ENCODE data around the gene TMPRSS3.

The TMPRSS3 gene

DNA sequence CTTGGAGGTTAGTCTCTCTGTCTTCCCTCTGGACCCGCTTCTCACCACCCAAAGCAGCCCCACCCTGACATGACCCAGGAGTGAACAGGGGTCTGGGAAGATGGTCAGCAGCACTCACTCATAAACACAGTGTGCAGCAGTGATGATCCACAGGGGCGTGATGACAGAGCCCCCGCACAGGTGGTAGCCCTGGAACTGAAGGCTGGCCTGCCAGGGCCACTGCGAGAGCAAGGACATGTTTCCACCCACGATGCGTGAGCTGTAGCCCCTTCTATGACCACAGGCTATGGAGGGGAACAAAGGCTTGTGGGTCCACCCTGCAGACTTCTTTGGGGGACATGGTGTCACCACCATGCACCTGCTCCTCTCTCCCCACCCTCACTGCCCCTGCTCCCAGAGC lies 12.9 kb downstream of the TMPRSS3 start:
- H3K27ac ChIP-seq: no peak overlapping the region
- no peak for TF ChIP-seq ZFX (IDR thresholded peaks at IDR 0.05; ENCODE audit: borderline replicate concordance)
- TF ChIP-seq, protein P1, sequence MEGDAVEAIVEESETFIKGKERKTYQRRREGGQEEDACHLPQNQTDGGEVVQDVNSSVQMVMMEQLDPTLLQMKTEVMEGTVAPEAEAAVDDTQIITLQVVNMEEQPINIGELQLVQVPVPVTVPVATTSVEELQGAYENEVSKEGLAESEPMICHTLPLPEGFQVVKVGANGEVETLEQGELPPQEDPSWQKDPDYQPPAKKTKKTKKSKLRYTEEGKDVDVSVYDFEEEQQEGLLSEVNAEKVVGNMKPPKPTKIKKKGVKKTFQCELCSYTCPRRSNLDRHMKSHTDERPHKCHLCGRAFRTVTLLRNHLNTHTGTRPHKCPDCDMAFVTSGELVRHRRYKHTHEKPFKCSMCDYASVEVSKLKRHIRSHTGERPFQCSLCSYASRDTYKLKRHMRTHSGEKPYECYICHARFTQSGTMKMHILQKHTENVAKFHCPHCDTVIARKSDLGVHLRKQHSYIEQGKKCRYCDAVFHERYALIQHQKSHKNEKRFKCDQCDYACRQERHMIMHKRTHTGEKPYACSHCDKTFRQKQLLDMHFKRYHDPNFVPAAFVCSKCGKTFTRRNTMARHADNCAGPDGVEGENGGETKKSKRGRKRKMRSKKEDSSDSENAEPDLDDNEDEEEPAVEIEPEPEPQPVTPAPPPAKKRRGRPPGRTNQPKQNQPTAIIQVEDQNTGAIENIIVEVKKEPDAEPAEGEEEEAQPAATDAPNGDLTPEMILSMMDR (IDR thresholded peaks at IDR 0.05): no peak

DNA sequence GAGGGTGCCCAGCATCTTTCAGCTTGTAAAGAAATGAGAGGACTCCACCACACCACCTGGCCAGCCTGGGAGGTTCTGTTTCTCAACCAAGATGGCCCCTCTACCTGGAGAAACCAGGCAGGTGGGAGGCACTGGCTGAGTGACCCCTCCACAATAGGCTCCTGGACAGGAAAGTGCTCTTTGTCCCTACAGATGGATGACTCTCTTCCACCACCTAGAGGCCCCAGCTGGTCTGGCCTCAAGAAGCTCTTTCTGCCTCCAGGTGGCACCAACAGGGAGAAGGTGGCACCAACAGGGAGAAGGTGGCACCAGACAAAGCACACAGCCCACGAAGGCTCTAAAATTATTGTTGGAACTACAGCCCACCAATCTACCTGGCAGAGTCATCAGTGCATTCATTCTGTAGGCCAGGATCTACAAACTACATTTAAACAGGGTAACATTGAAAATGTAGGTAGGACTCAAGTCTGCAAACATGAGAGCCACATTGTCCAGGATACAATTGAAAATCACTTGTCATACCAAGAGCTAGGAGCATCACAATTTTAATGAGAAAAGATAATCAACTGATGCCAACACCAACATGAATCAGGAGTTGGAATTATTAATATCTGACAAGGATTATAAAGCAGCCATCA lies 14.4 kb downstream of the TMPRSS3 start:
- TF ChIP-seq, protein P1 (IDR thresholded peaks at IDR 0.05): peak; percentile 71
- TF ChIP-seq ZFX (IDR thresholded peaks at IDR 0.05; ENCODE audit: borderline replicate concordance): no peak
- no peak overlapping the region for H3K27ac ChIP-seq

DNA sequence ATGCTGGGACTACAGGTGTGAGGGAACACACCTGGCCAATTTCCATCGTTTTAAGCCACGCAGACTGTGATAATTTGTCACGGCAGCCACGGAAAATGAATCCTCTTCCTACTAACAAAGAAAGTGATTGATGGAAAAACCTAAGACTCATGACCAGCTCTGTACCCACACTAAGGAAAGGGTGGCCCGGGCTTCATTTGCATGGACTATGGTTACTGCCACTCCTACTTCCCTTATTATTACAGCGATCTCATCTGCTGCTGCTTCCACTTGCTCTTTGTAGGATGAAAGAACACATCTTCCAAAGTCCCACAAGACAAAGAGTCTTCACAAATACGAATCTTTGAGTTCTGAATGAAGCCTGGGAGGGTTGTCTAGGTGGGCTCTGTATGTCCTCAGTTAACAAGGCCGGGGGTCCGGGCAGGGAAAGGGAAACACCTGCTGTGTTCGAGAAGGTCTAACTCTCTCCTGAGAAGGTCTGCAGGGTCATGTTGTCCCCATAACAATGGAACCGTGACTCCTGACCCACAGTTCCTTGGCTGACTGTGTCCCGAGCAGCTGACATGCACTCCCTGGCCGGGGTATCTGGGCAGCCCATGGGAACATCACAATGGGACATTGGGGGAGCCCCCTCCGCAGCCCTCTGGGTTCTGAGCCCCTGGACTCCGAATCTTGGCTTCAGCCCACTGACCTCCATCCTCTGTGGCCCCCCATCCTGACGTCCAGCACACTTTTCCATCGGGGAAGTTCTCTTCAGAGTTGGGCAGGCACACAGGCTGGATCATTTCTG lies 16.2 kb downstream of the TMPRSS3 start:
- no peak overlapping the region for H3K27ac ChIP-seq
- no peak for TF ChIP-seq ZFX (IDR thresholded peaks at IDR 0.05; ENCODE audit: borderline replicate concordance)
- TF ChIP-seq, protein P1 (IDR thresholded peaks at IDR 0.05): no peak

DNA sequence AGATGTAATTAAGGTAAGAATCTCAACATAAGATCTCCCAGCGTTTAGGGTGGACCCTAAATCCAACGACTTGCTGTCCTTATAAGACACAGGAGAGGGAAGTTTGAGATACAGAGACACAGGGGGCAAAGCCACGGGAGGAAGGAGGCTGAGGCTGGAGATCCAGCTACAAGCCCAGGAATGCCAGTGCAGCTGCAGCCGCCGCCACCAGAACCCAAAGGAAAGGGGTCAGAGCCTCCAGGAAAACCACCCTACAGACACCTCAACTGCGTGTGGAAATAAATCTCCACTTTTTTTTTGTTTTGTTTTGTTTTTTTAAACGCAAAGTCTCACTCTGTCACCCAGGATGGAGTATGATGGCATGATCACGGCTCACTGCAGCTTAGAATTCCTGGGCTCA lies 17.4 kb downstream of the TMPRSS3 start:
- no peak overlapping the region for H3K27ac ChIP-seq
- TF ChIP-seq ZFX (IDR thresholded peaks at IDR 0.05; ENCODE audit: borderline replicate concordance): no peak
- TF ChIP-seq, protein P1 (IDR thresholded peaks at IDR 0.05): no peak

DNA sequence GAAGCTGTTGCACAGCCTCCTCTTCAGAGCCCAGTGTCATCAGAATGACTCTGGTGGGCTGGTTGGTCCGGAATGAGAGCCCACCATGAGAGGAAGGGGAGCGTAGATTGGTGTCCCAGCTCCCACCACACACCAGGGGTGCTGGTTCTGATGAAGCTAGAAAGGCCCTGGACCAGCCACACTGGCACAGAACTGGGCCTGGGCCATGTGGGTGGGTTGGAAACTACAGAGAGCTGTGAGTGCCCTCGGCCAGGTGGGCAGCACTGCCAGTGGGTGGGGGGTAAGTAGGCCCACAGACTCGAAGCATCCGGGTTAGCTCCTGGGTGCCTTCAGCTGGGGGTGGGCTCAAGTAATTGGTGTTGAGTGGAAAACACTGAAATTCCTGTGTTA lies 17.9 kb downstream of the TMPRSS3 start:
- H3K27ac ChIP-seq: no peak overlapping the region
- no peak for TF ChIP-seq ZFX (IDR thresholded peaks at IDR 0.05; ENCODE audit: borderline replicate concordance)
- TF ChIP-seq, protein P1 (IDR thresholded peaks at IDR 0.05): no peak

DNA sequence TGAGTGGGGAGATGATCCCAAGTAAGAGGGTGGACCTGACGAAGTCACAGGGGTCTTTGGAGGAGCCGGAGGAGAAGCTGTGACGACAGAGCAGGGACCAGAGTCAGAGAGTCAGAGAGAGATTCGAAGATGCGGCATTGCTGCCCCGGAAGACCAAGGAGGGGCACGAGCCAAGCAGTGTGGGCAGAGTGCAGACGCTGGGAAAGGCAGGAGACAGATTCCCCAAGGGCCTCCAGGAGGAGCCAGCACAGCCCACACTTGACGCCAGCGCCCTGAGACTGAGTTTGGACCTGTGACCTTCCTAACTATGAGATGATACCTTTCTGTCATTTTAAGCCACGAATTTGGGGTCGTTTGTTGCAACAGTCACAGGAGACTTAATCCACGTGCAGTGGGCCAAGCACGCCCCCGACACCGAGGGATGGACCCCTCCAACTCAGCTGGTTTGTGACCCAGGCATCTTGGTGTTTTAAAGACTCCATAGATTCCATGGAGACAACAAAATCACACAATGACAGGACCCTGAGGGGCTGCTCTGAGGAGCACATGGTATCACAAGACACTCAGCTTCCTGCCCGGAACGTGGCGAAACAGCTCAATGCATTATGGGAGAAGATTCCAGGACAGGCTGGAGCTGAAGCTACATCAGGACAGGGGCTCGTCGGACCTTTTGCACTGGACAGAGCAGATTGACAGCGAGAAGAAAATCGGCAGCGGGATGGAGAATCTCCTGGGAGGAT lies 18.5 kb downstream of the TMPRSS3 start:
- TF ChIP-seq, protein P1 (IDR thresholded peaks at IDR 0.05): no peak
- TF ChIP-seq ZFX (IDR thresholded peaks at IDR 0.05; ENCODE audit: borderline replicate concordance): no peak
- no peak overlapping the region for H3K27ac ChIP-seq

Measured in 22Rv1 (cell line).